ENCODE data around the gene AP1G2.

AP1G2 gene

GRCh38 chr14:23523229-23524016, 44.2 kb downstream of the AP1G2 start:
- Histone ChIP-seq H3K27ac (no peak overlapping the region), H2AFZ (no peak overlapping the region), H3K36me3 (ENCODE audit: control insufficient read depth, insufficient read depth, low read length) (no peaks in the 10 kb centered on the region), H3K4me3 (ENCODE audit: low read depth, low read length) (no peak overlapping the region), H3K4me1 (peaks cover 18% of the 10 kb centered on the region), H3K9ac (no peak overlapping the region), H3K9me3 (ENCODE audit: control insufficient read depth, low read length) (no peaks in the 10 kb centered on the region), H3K79me2 (no peaks in the 10 kb centered on the region), H3K27me3 (ENCODE audit: control insufficient read depth, insufficient read depth, low read length) (no peaks in the 10 kb centered on the region), H3K4me2 (ENCODE audit: low read length) (no peak overlapping the region)
- TF ChIP-seq CTCF (IDR thresholded peaks at IDR 0.05): no peak

- H3K27ac ChIP-seq: no peak overlapping the region
Measured at GRCh38 chr14:23522643-23523198, 44.9 kb downstream of the AP1G2 start.

GRCh38 chr14:23521785-23522640, 45.6 kb downstream of the AP1G2 start:
- Histone ChIP-seq H3K4me2 (ENCODE audit: low read length) (no peak overlapping the region), H3K36me3 (ENCODE audit: control insufficient read depth, insufficient read depth, low read length) (no peaks in the 10 kb centered on the region), H3K27ac (no peak overlapping the region), H2AFZ (no peak overlapping the region), H3K4me1 (peaks cover 16% of the 10 kb centered on the region), H3K79me2 (no peaks in the 10 kb centered on the region), H3K27me3 (ENCODE audit: control insufficient read depth, insufficient read depth, low read length) (no peaks in the 10 kb centered on the region), H3K9ac (no peak overlapping the region), H3K4me3 (ENCODE audit: low read depth, low read length) (no peak overlapping the region), H3K9me3 (ENCODE audit: control insufficient read depth, low read length) (no peaks in the 10 kb centered on the region)
- no peak for TF ChIP-seq CTCF (IDR thresholded peaks at IDR 0.05)

More at GRCh38 chr14:23522643-23523198, 44.9 kb downstream of the AP1G2 start:
- Histone ChIP-seq H2AFZ (no peak overlapping the region), H3K9ac (no peak overlapping the region), H3K9me3 (ENCODE audit: control insufficient read depth, low read length) (no peaks in the 10 kb centered on the region), H3K4me1 (peaks cover 20% of the 10 kb centered on the region), H3K4me3 (ENCODE audit: low read depth, low read length) (no peak overlapping the region), H3K79me2 (no peaks in the 10 kb centered on the region), H3K36me3 (ENCODE audit: control insufficient read depth, insufficient read depth, low read length) (no peaks in the 10 kb centered on the region), H3K27me3 (ENCODE audit: control insufficient read depth, insufficient read depth, low read length) (no peaks in the 10 kb centered on the region), H3K4me2 (ENCODE audit: low read length) (no peak overlapping the region)
- no peak for TF ChIP-seq CTCF (IDR thresholded peaks at IDR 0.05)

- H3K79me2 ChIP-seq: no peaks in the 10 kb centered on the region
- TF ChIP-seq CTCF (IDR thresholded peaks at IDR 0.05): no peak
- no peak overlapping the region for H3K9ac ChIP-seq
- H3K4me2 ChIP-seq (ENCODE audit: low read length): no peak overlapping the region
- H3K4me3 ChIP-seq (ENCODE audit: low read depth, low read length): no peak overlapping the region
- no peaks in the 10 kb centered on the region for H3K9me3 ChIP-seq (ENCODE audit: control insufficient read depth, low read length)
- peaks cover 14% of the 10 kb centered on the region for H3K4me1 ChIP-seq
- H3K27ac ChIP-seq: no peak overlapping the region
- no peak overlapping the region for H2AFZ ChIP-seq
- no peaks in the 10 kb centered on the region for H3K27me3 ChIP-seq (ENCODE audit: control insufficient read depth, insufficient read depth, low read length)
- H3K36me3 ChIP-seq (ENCODE audit: control insufficient read depth, insufficient read depth, low read length): no peaks in the 10 kb centered on the region
Measured at GRCh38 chr14:23520899-23521533, 46.6 kb downstream of the AP1G2 start.
